ENCODE measurements around the gene C10orf90. TPM values are rescaled to one million over a fixed set of nuclear protein-coding genes. Genes with fewer than 3 reads are reported as not detected.

Gene C10orf90
- total and polyA plus RNA-seq, 2 of the 8 experiments (the other 6 are each of a cell fraction or from before 2014, with no cell fraction given) = 0.21 TPM; not detected in 1

DNA sequence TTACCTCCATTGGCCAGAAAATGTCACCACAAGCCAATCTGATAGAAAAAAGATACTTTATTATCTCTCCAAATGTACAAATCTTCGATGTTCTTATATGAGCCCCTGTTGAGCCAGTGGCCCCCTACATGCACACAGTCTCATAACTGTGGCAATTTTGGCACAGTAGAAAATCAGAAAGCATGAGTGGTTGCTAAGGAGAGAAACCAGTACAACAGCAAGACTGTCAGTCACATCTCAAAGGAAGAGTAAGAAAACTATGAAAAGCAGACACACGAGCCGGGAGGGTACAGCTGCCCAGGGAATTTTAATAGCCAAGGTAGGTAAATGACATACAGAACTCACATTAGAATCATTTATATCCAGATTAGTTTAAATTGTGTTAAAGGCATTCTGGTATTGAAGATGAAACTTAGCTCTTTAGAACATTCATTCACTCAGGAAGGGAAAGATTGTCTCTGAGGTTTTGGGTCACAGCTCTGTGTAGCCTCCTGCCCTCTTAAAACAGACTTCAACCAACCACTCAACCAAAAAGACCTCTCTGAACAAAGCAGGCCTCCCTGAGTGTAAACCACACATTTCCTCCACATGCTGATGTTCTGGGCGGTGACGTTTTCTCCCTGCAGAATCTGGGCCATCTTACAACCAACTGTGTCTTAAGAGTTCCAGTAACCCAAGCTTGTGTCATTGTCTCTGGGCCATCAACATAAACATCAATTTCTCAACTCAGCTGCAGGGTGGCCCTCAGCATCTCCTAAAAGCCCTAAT, 201.4 kb downstream of the C10orf90 start (continued):
- TF ChIP-seq, protein P1, sequence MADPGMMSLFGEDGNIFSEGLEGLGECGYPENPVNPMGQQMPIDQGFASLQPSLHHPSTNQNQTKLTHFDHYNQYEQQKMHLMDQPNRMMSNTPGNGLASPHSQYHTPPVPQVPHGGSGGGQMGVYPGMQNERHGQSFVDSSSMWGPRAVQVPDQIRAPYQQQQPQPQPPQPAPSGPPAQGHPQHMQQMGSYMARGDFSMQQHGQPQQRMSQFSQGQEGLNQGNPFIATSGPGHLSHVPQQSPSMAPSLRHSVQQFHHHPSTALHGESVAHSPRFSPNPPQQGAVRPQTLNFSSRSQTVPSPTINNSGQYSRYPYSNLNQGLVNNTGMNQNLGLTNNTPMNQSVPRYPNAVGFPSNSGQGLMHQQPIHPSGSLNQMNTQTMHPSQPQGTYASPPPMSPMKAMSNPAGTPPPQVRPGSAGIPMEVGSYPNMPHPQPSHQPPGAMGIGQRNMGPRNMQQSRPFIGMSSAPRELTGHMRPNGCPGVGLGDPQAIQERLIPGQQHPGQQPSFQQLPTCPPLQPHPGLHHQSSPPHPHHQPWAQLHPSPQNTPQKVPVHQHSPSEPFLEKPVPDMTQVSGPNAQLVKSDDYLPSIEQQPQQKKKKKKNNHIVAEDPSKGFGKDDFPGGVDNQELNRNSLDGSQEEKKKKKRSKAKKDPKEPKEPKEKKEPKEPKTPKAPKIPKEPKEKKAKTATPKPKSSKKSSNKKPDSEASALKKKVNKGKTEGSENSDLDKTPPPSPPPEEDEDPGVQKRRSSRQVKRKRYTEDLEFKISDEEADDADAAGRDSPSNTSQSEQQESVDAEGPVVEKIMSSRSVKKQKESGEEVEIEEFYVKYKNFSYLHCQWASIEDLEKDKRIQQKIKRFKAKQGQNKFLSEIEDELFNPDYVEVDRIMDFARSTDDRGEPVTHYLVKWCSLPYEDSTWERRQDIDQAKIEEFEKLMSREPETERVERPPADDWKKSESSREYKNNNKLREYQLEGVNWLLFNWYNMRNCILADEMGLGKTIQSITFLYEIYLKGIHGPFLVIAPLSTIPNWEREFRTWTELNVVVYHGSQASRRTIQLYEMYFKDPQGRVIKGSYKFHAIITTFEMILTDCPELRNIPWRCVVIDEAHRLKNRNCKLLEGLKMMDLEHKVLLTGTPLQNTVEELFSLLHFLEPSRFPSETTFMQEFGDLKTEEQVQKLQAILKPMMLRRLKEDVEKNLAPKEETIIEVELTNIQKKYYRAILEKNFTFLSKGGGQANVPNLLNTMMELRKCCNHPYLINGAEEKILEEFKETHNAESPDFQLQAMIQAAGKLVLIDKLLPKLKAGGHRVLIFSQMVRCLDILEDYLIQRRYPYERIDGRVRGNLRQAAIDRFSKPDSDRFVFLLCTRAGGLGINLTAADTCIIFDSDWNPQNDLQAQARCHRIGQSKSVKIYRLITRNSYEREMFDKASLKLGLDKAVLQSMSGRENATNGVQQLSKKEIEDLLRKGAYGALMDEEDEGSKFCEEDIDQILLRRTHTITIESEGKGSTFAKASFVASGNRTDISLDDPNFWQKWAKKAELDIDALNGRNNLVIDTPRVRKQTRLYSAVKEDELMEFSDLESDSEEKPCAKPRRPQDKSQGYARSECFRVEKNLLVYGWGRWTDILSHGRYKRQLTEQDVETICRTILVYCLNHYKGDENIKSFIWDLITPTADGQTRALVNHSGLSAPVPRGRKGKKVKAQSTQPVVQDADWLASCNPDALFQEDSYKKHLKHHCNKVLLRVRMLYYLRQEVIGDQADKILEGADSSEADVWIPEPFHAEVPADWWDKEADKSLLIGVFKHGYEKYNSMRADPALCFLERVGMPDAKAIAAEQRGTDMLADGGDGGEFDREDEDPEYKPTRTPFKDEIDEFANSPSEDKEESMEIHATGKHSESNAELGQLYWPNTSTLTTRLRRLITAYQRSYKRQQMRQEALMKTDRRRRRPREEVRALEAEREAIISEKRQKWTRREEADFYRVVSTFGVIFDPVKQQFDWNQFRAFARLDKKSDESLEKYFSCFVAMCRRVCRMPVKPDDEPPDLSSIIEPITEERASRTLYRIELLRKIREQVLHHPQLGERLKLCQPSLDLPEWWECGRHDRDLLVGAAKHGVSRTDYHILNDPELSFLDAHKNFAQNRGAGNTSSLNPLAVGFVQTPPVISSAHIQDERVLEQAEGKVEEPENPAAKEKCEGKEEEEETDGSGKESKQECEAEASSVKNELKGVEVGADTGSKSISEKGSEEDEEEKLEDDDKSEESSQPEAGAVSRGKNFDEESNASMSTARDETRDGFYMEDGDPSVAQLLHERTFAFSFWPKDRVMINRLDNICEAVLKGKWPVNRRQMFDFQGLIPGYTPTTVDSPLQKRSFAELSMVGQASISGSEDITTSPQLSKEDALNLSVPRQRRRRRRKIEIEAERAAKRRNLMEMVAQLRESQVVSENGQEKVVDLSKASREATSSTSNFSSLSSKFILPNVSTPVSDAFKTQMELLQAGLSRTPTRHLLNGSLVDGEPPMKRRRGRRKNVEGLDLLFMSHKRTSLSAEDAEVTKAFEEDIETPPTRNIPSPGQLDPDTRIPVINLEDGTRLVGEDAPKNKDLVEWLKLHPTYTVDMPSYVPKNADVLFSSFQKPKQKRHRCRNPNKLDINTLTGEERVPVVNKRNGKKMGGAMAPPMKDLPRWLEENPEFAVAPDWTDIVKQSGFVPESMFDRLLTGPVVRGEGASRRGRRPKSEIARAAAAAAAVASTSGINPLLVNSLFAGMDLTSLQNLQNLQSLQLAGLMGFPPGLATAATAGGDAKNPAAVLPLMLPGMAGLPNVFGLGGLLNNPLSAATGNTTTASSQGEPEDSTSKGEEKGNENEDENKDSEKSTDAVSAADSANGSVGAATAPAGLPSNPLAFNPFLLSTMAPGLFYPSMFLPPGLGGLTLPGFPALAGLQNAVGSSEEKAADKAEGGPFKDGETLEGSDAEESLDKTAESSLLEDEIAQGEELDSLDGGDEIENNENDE (IDR thresholded peaks at IDR 0.05; ENCODE audit: insufficient replicate concordance, low read length) = no peak
- TF ChIP-seq POU5F1 (IDR thresholded peaks at IDR 0.05; ENCODE audit: low read depth, low read length) (no peak), TAF1 (IDR thresholded peaks at IDR 0.05; ENCODE audit: low read depth, low read length) (no peak), HDAC2 (IDR thresholded peaks at IDR 0.05; ENCODE audit: borderline replicate concordance in 1 of 2, low read depth in 2 of 2, low read length in 2 of 2) (no peak), KDM4A (IDR thresholded peaks at IDR 0.05; ENCODE audit: low read depth, low read length, severe bottlenecking) (no peak), EP300 (IDR thresholded peaks at IDR 0.05; ENCODE audit: borderline replicate concordance in 1 of 2, low read depth in 2 of 2, low read length in 2 of 2) (no peak)

Measured in H1 (cell line).